ENCODE results near the gene SLC30A1. TPM values are rescaled to one million over a fixed set of nuclear protein-coding genes. Genes with fewer than 3 reads are reported as not detected.

SLC30A1 gene
- total RNA-seq, 1 experiment from 2014 or later: 9.7 TPM

GRCh38 chr1:211586538-211586937 is 7.6 kb upstream of the SLC30A1 start:
- ATAC-seq (no peak), DNase-seq (ENCODE audit: low read depth, low spot score) (no peak)
- Histone ChIP-seq H3K4me3 (replicated peaks in 1 of 2; ENCODE audit: low read depth in 1 of 2, low read length in 2 of 2) (no peak overlapping the region), H3K4me2 (ENCODE audit: low read length) (no peak overlapping the region), H2AFZ (ENCODE audit: low read depth, low read length, poor library complexity, severe bottlenecking) (no peak overlapping the region), H4K20me1 (ENCODE audit: insufficient read depth) (no peaks in the 10 kb centered on the region), H3K36me3 (ENCODE audit: control insufficient read depth in 1 of 2, insufficient read depth in 2 of 2, low read length in 2 of 2) (no peaks in the 10 kb centered on the region), H3K27me3 (ENCODE audit: insufficient read depth, low read length) (no peaks in the 10 kb centered on the region), H3K9me2 (ENCODE audit: insufficient read depth) (no peaks in the 10 kb centered on the region), H3K4me1 (ENCODE audit: control insufficient read depth in 1 of 2, insufficient read depth in 2 of 2, low read length in 2 of 2) (peaks cover under 1 to 5% of the 10 kb centered on the region in 2 experiments; a peak in 3 of 4 replicates), H3K27ac (ENCODE audit: low read depth, low read length) (no peak overlapping the region), H3K79me2 (ENCODE audit: insufficient read depth, low read length) (no peaks in the 10 kb centered on the region), H3K9ac (ENCODE audit: low read length) (no peak overlapping the region), H3K9me3 (ENCODE audit: control insufficient read depth in 1 of 2, insufficient read depth in 1 of 2, low read depth in 1 of 2, low read length in 2 of 2) (no peaks in the 10 kb centered on the region)
- no peak for TF ChIP-seq REST (IDR thresholded peaks at IDR 0.05; ENCODE audit: low read depth)
- no peak for TF ChIP-seq YY1 (IDR thresholded peaks at IDR 0.05; ENCODE audit: extremely low read depth, insufficient replicate concordance, low read depth, low read length)
- no peak for TF ChIP-seq TCF7L2 (IDR thresholded peaks at IDR 0.05; ENCODE audit: borderline replicate concordance, extremely low read depth, insufficient read depth, insufficient read length)
- TF ChIP-seq ZNF274 (IDR thresholded peaks at IDR 0.05; ENCODE audit: low read depth, low read length): no peak
- TF ChIP-seq EGR1 (IDR thresholded peaks at IDR 0.05; ENCODE audit: low read depth): no peak
- TF ChIP-seq SIN3A (IDR thresholded peaks at IDR 0.05; ENCODE audit: low read depth): no peak
- TF ChIP-seq CTCF (IDR thresholded peaks at IDR 0.05 in 2 of 3, conservative IDR thresholded peaks at IDR 0.05 in 1 of 3; ENCODE audit: borderline replicate concordance in 1 of 3, insufficient read depth in 1 of 3, low read depth in 2 of 3, low read length in 2 of 3): no peak
- TF ChIP-seq ZFX (IDR thresholded peaks at IDR 0.05): no peak
- no peak for TF ChIP-seq SP1 (IDR thresholded peaks at IDR 0.05; ENCODE audit: low read depth)
- TF ChIP-seq ELF1 (IDR thresholded peaks at IDR 0.05; ENCODE audit: borderline replicate concordance, low read depth): no peak
- no peak for TF ChIP-seq ATF3 (IDR thresholded peaks at IDR 0.05)
- TF ChIP-seq EZH2phosphoT487 (IDR thresholded peaks at IDR 0.05; ENCODE audit: borderline replicate concordance): no peak
- no peak for TF ChIP-seq SRF (IDR thresholded peaks at IDR 0.05; ENCODE audit: low read depth)
- TF ChIP-seq CEBPB (IDR thresholded peaks at IDR 0.05; ENCODE audit: low read depth): no peak
- ChIA-PET RAD21 (ENCODE audit: low non-redundant PET in 1 of 2, low total read pairs in 2 of 2, uncharacterized antibody in 2 of 2, unreplicated experiment in 2 of 2) (no interaction called here), POLR2A (no interaction called here), CTCF (no interaction called here)
- intact Hi-C loops (cut with micrococcal nuclease): no loop called here
- BruUV-seq (replicated peaks): no TSS peak

Measured in HCT116 (cell line).